NB4 (cell line): ENCODE results near the gene PCDHGA6.
"Not testable (repeated sequence)": the region's sequence is repeated elsewhere in the genome, so short reads cannot be mapped to it uniquely, and the experiment has no call there.

Experiments used
- POLR2A ChIP-seq: IDR thresholded peaks from 2 replicates; pipeline ENCODE4 v1.6.1; 2011; ENCODE audit warnings: mild to moderate bottlenecking; ENCODE audit not compliant: insufficient read length; ENCODE audit errors: extremely low read depth
- TF ChIP-seq, protein P1 (sequence below): IDR thresholded peaks from one replicate; pipeline ENCODE4 v1.5.1; 2012; ENCODE audit warnings: low read depth, low read length

DNA sequence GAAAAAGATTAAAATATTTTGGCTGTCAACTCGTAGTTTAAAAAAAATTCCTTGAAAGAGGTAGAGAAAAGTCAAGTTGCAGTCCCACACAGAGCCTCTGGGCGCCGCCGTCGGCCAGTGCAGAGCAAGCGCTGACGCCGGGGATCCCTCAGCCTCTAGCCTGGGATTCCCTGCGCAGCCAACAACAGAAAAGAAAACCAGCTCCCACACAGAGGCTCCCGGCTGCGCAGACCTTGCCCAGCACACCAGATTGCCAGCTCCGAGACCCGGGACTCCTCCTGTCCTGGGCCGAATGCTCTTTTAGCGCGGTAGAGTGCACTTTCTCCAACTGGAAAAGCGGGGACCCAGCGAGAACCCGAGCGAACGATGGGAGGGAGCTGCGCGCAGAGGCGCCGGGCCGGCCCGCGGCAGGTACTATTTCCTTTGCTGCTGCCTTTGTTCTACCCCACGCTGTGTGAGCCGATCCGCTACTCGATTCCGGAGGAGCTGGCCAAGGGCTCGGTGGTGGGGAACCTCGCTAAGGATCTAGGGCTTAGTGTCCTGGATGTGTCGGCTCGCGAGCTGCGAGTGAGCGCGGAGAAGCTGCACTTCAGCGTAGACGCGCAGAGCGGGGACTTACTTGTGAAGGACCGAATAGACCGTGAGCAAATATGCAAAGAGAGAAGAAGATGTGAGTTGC lies 43.9 kb downstream of the PCDHGA6 start, which contains the start of gene PCDHGB7:
- TF ChIP-seq, protein P1, sequence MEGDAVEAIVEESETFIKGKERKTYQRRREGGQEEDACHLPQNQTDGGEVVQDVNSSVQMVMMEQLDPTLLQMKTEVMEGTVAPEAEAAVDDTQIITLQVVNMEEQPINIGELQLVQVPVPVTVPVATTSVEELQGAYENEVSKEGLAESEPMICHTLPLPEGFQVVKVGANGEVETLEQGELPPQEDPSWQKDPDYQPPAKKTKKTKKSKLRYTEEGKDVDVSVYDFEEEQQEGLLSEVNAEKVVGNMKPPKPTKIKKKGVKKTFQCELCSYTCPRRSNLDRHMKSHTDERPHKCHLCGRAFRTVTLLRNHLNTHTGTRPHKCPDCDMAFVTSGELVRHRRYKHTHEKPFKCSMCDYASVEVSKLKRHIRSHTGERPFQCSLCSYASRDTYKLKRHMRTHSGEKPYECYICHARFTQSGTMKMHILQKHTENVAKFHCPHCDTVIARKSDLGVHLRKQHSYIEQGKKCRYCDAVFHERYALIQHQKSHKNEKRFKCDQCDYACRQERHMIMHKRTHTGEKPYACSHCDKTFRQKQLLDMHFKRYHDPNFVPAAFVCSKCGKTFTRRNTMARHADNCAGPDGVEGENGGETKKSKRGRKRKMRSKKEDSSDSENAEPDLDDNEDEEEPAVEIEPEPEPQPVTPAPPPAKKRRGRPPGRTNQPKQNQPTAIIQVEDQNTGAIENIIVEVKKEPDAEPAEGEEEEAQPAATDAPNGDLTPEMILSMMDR = peak; percentile 82
- TF ChIP-seq POLR2A = not testable (repeated sequence)
